SK-N-SH (cell line): ENCODE data around the gene MEIG1. TPM values are rescaled to one million over a fixed set of nuclear protein-coding genes. Genes with fewer than 3 reads are reported as not detected.

Experiments used
- CTCF ChIA-PET: fragments of 300-600, 350-600 bp; formaldehyde crosslinking; extraction: SDS; loops from one replicate; lab custom pipeline; 2021; lab: Yijun Ruan, JAX
- POLR2A ChIA-PET: fragments of 350-600 bp; sonication (Branson Sonifier 250); formaldehyde crosslinking; extraction: SDS; loops from one replicate; lab custom pipeline; 2020; ENCODE audit warnings: antibody characterized with exemption, inconsistent platforms; lab: Yijun Ruan, JAX
- DNase-seq: peaks from one replicate; pipeline ENCODE4 v3.0.0; 2012
- H2AFZ ChIP-seq: fragments of 200-600 bp; sonication (generic); 2 replicates; pipeline ENCODE4 v1.8.1; 2016; ENCODE audit warnings: antibody characterized with exemption, mild to moderate bottlenecking, low read depth
- H3F3A ChIP-seq: fragments of 200-600 bp; sonication (generic); replicated peaks from 2 replicates; pipeline ENCODE3; 2016; ENCODE audit warnings: antibody characterized with exemption, mild to moderate bottlenecking; ENCODE audit not compliant: insufficient read depth
- H3K27ac ChIP-seq, 2 experiments: fragments of 200-500 bp in 1 of 2; fragments of 200-600 bp in 1 of 2; sonication (Bioruptor generic) in 1 of 2; sonication (generic), shearing (Covaris generic) in 1 of 2; 2 replicates each; pipeline versions ENCODE4 v1.5.1 to v1.6.1; 2014 to 2016; ENCODE audit warnings: low read depth in 2 of 2, inconsistent platforms in 1 of 2, low read length in 1 of 2, mild to moderate bottlenecking in 1 of 2, mixed read lengths in 1 of 2
- H3K27me3 ChIP-seq: fragments of 200-600 bp; sonication (generic), shearing (Covaris generic); 2 replicates; pipeline ENCODE4 v1.6.1; 2016; ENCODE audit warnings: mixed run types; ENCODE audit not compliant: insufficient read depth
- H3K36me3 ChIP-seq, 2 experiments: fragments of 200-500 bp in 1 of 2; fragments of 200-600 bp in 1 of 2; sonication (Bioruptor generic) in 1 of 2; sonication (generic) in 1 of 2; replicated peaks in 1 of 2; 2 replicates each; pipeline versions ENCODE3 to v1.5.1; 2014 to 2016; ENCODE audit warnings: low read length in 1 of 2, mild to moderate bottlenecking in 1 of 2; ENCODE audit not compliant: insufficient read depth in 2 of 2, control insufficient read depth in 1 of 2
- H3K4me1 ChIP-seq, 2 experiments: fragments of 200-500 bp in 1 of 2; fragments of 200-600 bp in 1 of 2; sonication (Bioruptor generic) in 1 of 2; sonication (generic), shearing (Covaris generic) in 1 of 2; 2 replicates each; pipeline versions ENCODE4 v1.5.1 to v1.6.1; 2014 to 2016; ENCODE audit warnings: low read depth in 1 of 2, low read length in 1 of 2, mixed run types in 1 of 2; ENCODE audit not compliant: insufficient read depth in 2 of 2, control insufficient read depth in 1 of 2
- H3K4me2 ChIP-seq: fragments of 200-600 bp; sonication (generic), shearing (Covaris generic); 2 replicates; pipeline ENCODE4 v1.6.1; 2017; ENCODE audit warnings: mixed run types
- H3K4me3 ChIP-seq, 2 experiments: fragments of 200-500 bp in 1 of 2; fragments of 200-600 bp in 1 of 2; sonication (Bioruptor generic) in 1 of 2; sonication (generic), shearing (Covaris generic) in 1 of 2; 2 replicates each; pipeline versions ENCODE4 v1.5.1 to v1.8.1; 2014 to 2016; ENCODE audit warnings: low read depth in 2 of 2, inconsistent platforms in 1 of 2, low read length in 1 of 2, mild to moderate bottlenecking in 1 of 2, mixed read lengths in 1 of 2, moderate library complexity in 1 of 2
- H3K79me2 ChIP-seq: fragments of 200-600 bp; sonication (generic); 2 replicates; pipeline ENCODE4 v1.8.1; 2017; ENCODE audit warnings: mild to moderate bottlenecking; ENCODE audit not compliant: insufficient read depth
- H3K9ac ChIP-seq: fragments of 200-600 bp; sonication (generic); 2 replicates; pipeline ENCODE4 v1.6.1; 2017; ENCODE audit warnings: mixed run types
- H3K9me2 ChIP-seq: fragments of 200-600 bp; sonication (generic); 2 replicates; pipeline ENCODE4 v1.6.1; 2017; ENCODE audit warnings: mixed run types
- H3K9me3 ChIP-seq: fragments of 200-600 bp; sonication (generic); 2 replicates; pipeline ENCODE4 v1.6.1; 2017; ENCODE audit warnings: mixed run types, mild to moderate bottlenecking, moderate library complexity
- H4K20me1 ChIP-seq: fragments of 200-600 bp; sonication (generic); 2 replicates; pipeline ENCODE4 v1.6.1; 2017; ENCODE audit warnings: mild to moderate bottlenecking, mixed run types; ENCODE audit not compliant: insufficient read depth
- EZH2phosphoT487 ChIP-seq: fragments of 200-600 bp; sonication (generic); IDR thresholded peaks from 2 replicates; pipeline ENCODE4 v1.6.1; 2017; ENCODE audit warnings: low read depth, mixed run types, mild to moderate bottlenecking, antibody characterized with exemption, moderate library complexity, borderline replicate concordance
- GATA2 ChIP-seq: sonication (generic); formaldehyde crosslinking; IDR thresholded peaks from 2 replicates; pipeline ENCODE4 v1.5.0; 2020; ENCODE audit warnings: mild to moderate bottlenecking, missing genetic modification reagents
- NFIC ChIP-seq: IDR thresholded peaks from 2 replicates; pipeline ENCODE4 v1.4.0; 2012; ENCODE audit warnings: borderline replicate concordance
- RAD21 ChIP-seq: IDR thresholded peaks from 2 replicates; pipeline ENCODE4 v1.6.1; 2012; ENCODE audit warnings: mild to moderate bottlenecking, low read length
- REST ChIP-seq: IDR thresholded peaks from 2 replicates; pipeline ENCODE4 v1.6.1; 2012; ENCODE audit warnings: mild to moderate bottlenecking, low read depth, low read length, moderate library complexity
- TAF1 ChIP-seq: IDR thresholded peaks from 2 replicates; pipeline ENCODE4 v1.6.1; 2012; ENCODE audit warnings: low read depth, mild to moderate bottlenecking, low read length, moderate library complexity, borderline replicate concordance
- TCF12 ChIP-seq: IDR thresholded peaks from 2 replicates; pipeline ENCODE4 v1.4.0; 2012
- ZBTB33 ChIP-seq: IDR thresholded peaks from 2 replicates; pipeline ENCODE4 v1.4.0; 2012; ENCODE audit warnings: low read depth, borderline replicate concordance
- WGBS: methylation state at CpG from one replicate; pipeline ENCODE4 v1.1.6; 2017; ENCODE audit warnings: low lambda C conversion rate; 5-methylcytosine and 5-hydroxymethylcytosine counted together
- polyA plus RNA-seq, 3 experiments: library from polyadenylated mRNA; depleted of rRNA; stranded (reverse); fragments of >200 nt; gene quantifications; 2 replicates each; pipeline ENCODE4 v1.2.3, GENCODE V29; 2012
- TF ChIP-seq, protein P1 (sequence below): IDR thresholded peaks from 2 replicates; pipeline ENCODE4 v1.4.0; 2012; ENCODE audit warnings: low read depth
- TF ChIP-seq, protein P2 (sequence below): fragments of 200-600 bp; sonication (generic); IDR thresholded peaks from 2 replicates; pipeline ENCODE4 v1.6.1; 2017; ENCODE audit warnings: antibody characterized with exemption, mild to moderate bottlenecking, moderate library complexity

Gene MEIG1
- polyA plus RNA-seq, 1 of the 3 experiments (the other 2 are of a cell fraction), result 0.43 TPM

DNA sequence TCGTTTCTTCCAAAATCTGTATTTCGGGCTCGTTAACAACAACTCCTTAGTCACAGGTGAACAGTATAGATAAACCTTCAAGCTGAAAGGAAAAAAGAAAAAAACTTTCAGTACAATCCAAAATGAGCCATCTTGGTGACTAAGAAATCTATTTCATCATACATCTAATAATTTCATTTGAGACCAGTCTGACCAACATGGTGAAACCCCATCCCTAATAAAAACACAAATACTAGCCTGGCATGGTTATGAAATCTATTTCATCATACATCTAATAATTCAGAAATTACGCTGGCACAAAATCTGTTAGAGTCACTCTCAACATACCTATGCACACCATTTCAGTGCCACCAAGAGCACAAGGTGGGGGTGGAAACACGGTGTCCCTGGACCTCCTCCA, 14.1 kb upstream of the MEIG1 start:
- Histone ChIP-seq H4K20me1 (no peaks in the 10 kb centered on the region), H3K9ac (no peak overlapping the region), H3K9me3 (no peaks in the 10 kb centered on the region), H3K9me2 (no peaks in the 10 kb centered on the region), H3K79me2 (peaks cover 32% of the 10 kb centered on the region; the same call in 1 of the 2 replicates), H3K36me3 (peaks cover 6 to 30% of the 10 kb centered on the region in 2 experiments), H3K4me1 (no peaks in the 10 kb centered on the region), H3F3A (no peaks in the 10 kb centered on the region), H3K27me3 (no peaks in the 10 kb centered on the region), H3K4me3 (no peak overlapping the region), H3K27ac (no peak overlapping the region), H3K4me2 (no peak overlapping the region), H2AFZ (no peak overlapping the region)
- TF ChIP-seq EZH2phosphoT487, result no peak
- ChIA-PET CTCF (no interaction called here), POLR2A (no interaction called here)
- WGBS, result 91% methylated on average over 5 of the region's 5 CpGs
- DNase-seq, result no peak

- no peak for TF ChIP-seq TCF12
- TF ChIP-seq TAF1, result no peak
- no peak for TF ChIP-seq RAD21
- TF ChIP-seq, protein P1, sequence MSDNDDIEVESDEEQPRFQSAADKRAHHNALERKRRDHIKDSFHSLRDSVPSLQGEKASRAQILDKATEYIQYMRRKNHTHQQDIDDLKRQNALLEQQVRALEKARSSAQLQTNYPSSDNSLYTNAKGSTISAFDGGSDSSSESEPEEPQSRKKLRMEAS, result no peak
- no peak for TF ChIP-seq ZBTB33
- TF ChIP-seq NFIC, result no peak
- TF ChIP-seq REST, result no peak
- TF ChIP-seq, protein P2, sequence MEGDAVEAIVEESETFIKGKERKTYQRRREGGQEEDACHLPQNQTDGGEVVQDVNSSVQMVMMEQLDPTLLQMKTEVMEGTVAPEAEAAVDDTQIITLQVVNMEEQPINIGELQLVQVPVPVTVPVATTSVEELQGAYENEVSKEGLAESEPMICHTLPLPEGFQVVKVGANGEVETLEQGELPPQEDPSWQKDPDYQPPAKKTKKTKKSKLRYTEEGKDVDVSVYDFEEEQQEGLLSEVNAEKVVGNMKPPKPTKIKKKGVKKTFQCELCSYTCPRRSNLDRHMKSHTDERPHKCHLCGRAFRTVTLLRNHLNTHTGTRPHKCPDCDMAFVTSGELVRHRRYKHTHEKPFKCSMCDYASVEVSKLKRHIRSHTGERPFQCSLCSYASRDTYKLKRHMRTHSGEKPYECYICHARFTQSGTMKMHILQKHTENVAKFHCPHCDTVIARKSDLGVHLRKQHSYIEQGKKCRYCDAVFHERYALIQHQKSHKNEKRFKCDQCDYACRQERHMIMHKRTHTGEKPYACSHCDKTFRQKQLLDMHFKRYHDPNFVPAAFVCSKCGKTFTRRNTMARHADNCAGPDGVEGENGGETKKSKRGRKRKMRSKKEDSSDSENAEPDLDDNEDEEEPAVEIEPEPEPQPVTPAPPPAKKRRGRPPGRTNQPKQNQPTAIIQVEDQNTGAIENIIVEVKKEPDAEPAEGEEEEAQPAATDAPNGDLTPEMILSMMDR, result no peak
- TF ChIP-seq GATA2 (CRISPR knock-in tag), result no peak
- no peaks in the 10 kb centered on the region for H4K20me1 ChIP-seq
- no peaks in the 10 kb centered on the region for H3K9me2 ChIP-seq
- H3K27me3 ChIP-seq, result no peaks in the 10 kb centered on the region
- H3K4me2 ChIP-seq, result no peak overlapping the region
- H3K27ac ChIP-seq, result no peak overlapping the region
- H3K9me3 ChIP-seq, result no peaks in the 10 kb centered on the region
- H3K4me3 ChIP-seq, result no peak overlapping the region
- H2AFZ ChIP-seq, result no peak overlapping the region
- no peak overlapping the region for H3K9ac ChIP-seq
- no peak for DNase-seq
- H3K36me3 ChIP-seq, result peaks cover 6 to 37% of the 10 kb centered on the region in 2 experiments
- ChIA-PET CTCF (interaction anchor here (1.2 kb wide), 1 partner anchor 35 kb away, joined by 3 read pairs; no protein-coding TSS in a partner anchor), POLR2A (no interaction called here)
- peaks cover 52% of the 10 kb centered on the region for H3K79me2 ChIP-seq
- H3F3A ChIP-seq, result no peaks in the 10 kb centered on the region
- H3K4me1 ChIP-seq, result peaks cover 0 to under 1% of the 10 kb centered on the region in 2 experiments; a peak in 1 of 4 replicates
- 100% methylated on average over 1 of the region's 1 CpG for WGBS
Measured at GRCh38 chr10:14947268-14947667, 11.9 kb upstream of the MEIG1 start.
